ENCODE data around the gene CCR7. TPM values are rescaled to one million over a fixed set of nuclear protein-coding genes. Genes with fewer than 3 reads are reported as not detected.
A peak's percentile ranks its signal among the peaks of the same experiment; 100 is the strongest.
"Not testable (repeated sequence)": the region's sequence is repeated elsewhere in the genome, so short reads cannot be mapped to it uniquely, and the experiment has no call there.

Gene CCR7
- total RNA-seq, 2 experiments from 2014 or later: 150 to 156 TPM

DNA sequence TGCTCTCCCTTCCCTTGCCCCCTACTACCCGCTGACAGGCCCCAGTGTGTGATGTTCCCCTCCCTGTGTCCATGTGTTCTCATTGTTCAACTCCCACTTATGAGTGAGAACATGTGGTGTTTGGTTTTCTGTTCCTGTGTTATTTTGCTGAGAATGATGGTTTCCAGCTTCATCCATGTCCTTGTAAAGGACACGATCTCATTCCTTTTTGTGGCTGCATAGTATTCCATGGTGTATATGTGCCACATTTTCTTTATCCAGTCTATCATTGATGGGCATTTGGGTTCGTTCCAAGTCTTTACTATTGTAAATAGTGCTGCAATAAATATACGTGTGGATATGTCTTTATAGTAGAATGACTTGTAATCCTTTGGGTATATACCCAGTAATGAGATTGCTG, 18.8 kb downstream of the CCR7 start:
- DNase-seq; H3K36me3 Mint-ChIP-seq (ENCODE audit: low read depth); H3K27me3 Mint-ChIP-seq (ENCODE audit: low read depth); H3K9me3 Mint-ChIP-seq; H3K4me3 Mint-ChIP-seq: not testable (repeated sequence)
- CTCF ChIA-PET: interaction anchor here (2.0 to 16.6 kb wide), 5 partner anchors 13 to 70 kb away, joined by 9 to 276 read pairs (median 26); partner anchors contain the start of gene CCR7
- Mint-ChIP-seq H3K4me1 (ENCODE audit: low read depth) (peaks cover 87% of the 10 kb centered on the region), H3K27ac (peak overlapping the region; percentile 37)
- intact Hi-C loops (cut with micrococcal nuclease): loop anchor here (10.0 kb wide), 1 partner anchor 332 kb away; the partner anchor contains the start of gene WIPF2

DNA sequence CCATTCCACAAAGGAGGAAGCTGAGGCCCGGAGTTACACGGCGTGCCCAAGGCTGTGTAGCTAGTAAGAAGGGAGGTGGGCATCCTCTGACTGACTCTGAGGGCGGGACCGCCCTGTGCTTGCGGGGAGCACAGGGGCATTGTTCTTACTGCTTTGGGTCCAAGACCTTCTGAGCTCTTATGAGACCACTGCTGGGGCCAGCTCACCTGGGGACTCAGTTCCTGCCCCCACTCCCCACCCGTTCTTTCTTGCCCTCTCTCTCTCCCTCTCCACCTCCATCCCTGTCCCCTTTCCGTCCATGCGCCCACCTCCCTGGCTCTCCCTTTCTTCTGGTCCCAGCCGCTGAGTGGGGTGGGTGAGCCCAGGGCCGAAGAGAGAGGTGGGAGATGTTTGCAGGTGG, 19.6 kb downstream of the CCR7 start:
- Mint-ChIP-seq H3K27me3 (ENCODE audit: low read depth) (no peaks in the 10 kb centered on the region), H3K4me3 (no peak overlapping the region), H3K4me1 (ENCODE audit: low read depth) (peaks cover 87% of the 10 kb centered on the region), H3K36me3 (ENCODE audit: low read depth) (no peaks in the 10 kb centered on the region), H3K9me3 (no peaks in the 10 kb centered on the region), H3K27ac (no peak overlapping the region)
- intact Hi-C loops (cut with micrococcal nuclease): loop anchor here (10.0 kb wide), 1 partner anchor 331 kb away; the partner anchor contains the start of gene WIPF2
- peak; percentile 3 for DNase-seq
- CTCF ChIA-PET: interaction anchor here (1.0 to 16.6 kb wide), 3 partner anchors 12 to 75 kb away, joined by 3 to 276 read pairs (median 4); partner anchors contain the start of gene CCR7

DNA sequence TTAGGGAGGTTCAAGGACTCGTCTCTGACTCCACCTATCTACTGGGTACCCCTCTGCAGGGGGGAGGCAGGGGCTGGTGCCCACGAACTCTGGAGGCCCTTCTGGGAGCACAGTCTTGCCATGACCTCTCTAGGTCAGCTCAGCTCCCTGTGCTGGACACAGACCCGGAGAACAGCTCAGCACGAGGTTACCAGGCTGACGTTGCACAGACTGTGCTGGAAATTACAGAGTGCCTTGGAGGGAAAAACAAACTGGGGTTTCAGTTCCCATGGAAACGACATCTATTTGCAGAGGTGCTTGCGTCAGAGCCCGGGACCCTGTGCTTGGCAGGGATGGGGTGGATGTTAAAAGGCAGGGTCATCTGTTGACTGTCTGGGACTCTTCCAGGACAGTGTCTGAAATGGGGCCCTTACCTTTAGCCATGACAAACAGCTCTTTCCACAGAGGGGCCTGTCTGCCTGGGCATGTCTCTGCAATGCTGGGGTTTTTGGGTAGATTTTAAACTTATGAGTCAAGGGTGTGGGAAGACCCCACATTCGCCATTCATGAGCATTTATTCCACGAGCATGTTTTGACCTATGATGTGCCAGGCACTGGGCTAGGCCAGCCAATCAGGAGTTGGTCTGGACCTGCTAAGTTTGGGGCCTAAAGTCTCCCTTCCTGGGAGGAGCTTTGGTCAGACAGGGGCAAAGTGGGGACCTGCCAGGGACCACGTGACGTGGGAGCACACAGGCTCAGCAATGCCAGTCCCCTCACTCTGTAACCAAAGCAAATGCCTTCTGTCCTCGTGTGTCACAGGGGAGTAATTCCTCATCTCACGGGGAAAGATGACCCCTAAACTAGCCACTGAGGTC, 22.5 kb downstream of the CCR7 start:
- intact Hi-C loops (cut with micrococcal nuclease): loop anchor here (1.0 to 10.0 kb wide), 5 partner anchors 39 to 445 kb away; partner anchors contain the start of gene WIPF2
- peak; percentile 89 for DNase-seq
- CTCF ChIA-PET: interaction anchor here (1.0 to 16.6 kb wide), 6 partner anchors 10 to 180 kb away, joined by 3 to 276 read pairs (median 6); partner anchors contain the start of gene CCR7

DNA sequence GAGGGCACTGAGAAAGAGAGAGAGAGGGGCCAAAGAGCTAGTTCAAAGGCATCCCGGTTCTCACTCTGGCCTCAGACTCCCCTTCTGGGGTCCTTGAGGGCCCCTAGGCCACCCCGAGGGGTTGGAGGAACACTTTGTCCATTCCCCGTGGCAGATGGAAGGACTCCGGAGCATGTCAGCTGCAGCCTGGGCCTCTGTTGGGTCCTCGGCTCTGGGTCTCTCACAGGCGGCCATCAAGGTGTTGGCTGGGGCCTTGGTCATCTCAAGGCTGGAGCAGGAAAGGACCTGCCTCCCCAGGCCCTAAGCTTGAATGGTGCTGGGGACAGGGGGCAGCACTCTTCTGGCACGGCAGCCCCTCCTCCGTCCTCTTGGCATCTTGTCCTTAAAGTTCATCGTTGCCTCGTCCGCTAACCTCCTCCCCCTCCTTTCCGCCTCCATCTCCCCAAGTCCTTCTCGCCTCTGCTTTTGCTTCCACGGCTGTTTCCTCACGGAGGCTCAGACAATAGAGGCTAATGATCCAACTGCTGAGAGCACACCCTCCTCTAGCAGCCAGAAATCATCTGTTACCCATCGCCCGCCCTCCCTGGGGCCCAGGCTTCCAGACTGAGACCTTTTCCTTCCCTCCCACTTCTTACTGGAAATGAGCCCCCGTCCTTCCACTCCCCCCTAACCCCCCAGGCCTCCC, 23.3 kb downstream of the CCR7 start:
- Mint-ChIP-seq H3K4me3 (peak overlapping the region; percentile 66), H3K27me3 (ENCODE audit: low read depth) (no peaks in the 10 kb centered on the region), H3K27ac (peak overlapping the region; percentile 96), H3K9me3 (no peaks in the 10 kb centered on the region), H3K36me3 (ENCODE audit: low read depth) (no peaks in the 10 kb centered on the region), H3K4me1 (ENCODE audit: low read depth) (peaks cover 83% of the 10 kb centered on the region)
- intact Hi-C loops (cut with micrococcal nuclease): loop anchor here (1.0 to 10.0 kb wide), 8 partner anchors 9 to 445 kb away; partner anchors contain the start of gene WIPF2
- CTCF ChIA-PET: interaction anchor here (0.7 to 16.6 kb wide), 8 partner anchors 9 to 123 kb away, joined by 3 to 276 read pairs (median 4); partner anchors contain the start of gene CCR7
- DNase-seq: peak; percentile 56

More for the DNA sequence above, 22.5 kb downstream of the CCR7 start:
- Mint-ChIP-seq H3K36me3 (ENCODE audit: low read depth) (no peaks in the 10 kb centered on the region), H3K4me1 (ENCODE audit: low read depth) (peaks cover 83% of the 10 kb centered on the region), H3K27ac (peak overlapping the region; percentile 96), H3K4me3 (peak overlapping the region; percentile 66), H3K9me3 (no peaks in the 10 kb centered on the region), H3K27me3 (ENCODE audit: low read depth) (no peaks in the 10 kb centered on the region)

DNA sequence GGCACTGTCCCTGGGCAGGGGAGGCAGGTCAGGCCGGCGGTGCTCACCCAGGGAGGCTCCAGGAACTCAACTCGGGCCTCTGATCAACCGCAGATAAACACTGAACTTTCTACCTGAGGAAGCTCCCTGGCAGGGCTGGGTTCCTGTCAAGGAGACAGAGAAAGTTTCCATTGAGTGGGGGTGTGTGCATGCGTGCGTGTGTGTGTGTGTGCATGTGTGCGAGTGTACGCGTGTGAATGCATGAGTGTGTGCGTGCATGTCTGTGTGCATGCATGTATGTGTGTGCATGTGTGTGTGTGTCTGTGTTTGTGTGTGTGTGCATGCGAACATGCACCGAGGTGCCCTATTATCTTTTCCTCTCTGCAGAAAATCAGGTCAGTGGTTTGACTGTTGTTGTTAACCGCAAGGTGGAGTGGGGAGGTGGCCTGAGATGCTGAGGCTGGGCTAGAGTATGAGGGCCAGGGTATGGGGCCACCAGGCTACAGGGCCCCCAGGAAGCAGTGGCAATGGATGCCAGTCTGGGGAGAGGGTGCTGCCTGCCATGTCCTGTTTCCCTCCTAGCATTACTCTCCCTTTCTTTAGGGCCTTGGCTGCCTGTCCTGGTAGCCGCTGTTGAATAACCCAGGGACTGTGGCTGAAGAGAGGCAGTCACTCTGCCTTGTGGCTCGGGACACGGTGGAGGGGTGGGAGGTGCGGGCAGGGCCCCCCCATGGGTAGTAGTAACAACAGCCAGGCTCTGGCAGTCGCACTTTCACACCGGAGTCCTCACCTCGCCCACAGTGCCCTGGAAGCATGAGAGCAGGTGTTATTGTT, 24.0 kb downstream of the CCR7 start:
- Mint-ChIP-seq H3K9me3 (no peaks in the 10 kb centered on the region), H3K4me3 (peak overlapping the region; percentile 66), H3K27ac (peak overlapping the region; percentile 96), H3K4me1 (ENCODE audit: low read depth) (peaks cover 83% of the 10 kb centered on the region), H3K27me3 (ENCODE audit: low read depth) (no peaks in the 10 kb centered on the region), H3K36me3 (ENCODE audit: low read depth) (no peaks in the 10 kb centered on the region)
- CTCF ChIA-PET: interaction anchor here (0.7 to 16.6 kb wide), 12 partner anchors 8 to 123 kb away, joined by 3 to 276 read pairs (median 4); partner anchors contain the start of gene CCR7
- DNase-seq: peak; percentile 87
- intact Hi-C loops (cut with micrococcal nuclease): loop anchor here (1.0 to 10.0 kb wide), 6 partner anchors 8 to 444 kb away; partner anchors contain the start of gene WIPF2

DNA sequence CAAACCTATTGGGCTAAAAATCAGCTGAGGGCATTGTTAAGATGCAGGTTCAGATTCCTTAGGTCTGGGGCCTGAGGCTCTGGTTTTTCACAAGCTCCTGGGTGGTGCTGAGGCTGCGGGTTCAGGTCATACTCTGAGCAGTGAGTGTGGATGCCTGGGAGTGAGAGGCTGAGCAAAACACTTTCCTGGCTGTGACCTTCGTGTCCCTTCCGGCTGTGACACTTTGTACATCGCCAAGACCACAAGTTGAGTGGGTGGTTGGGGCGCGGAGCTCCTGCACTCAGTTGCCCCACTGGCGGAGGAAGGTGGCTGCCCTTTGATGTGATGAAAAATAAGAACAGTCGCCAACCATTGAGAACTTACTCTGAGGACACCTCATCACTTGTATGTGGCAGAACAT, 24.8 kb downstream of the CCR7 start:
- no peaks in the 10 kb centered on the region for H3K27me3 Mint-ChIP-seq (ENCODE audit: low read depth)
- no peaks in the 10 kb centered on the region for H3K9me3 Mint-ChIP-seq
- intact Hi-C loops (cut with micrococcal nuclease): loop anchor here (2.0 to 10.0 kb wide), 3 partner anchors 222 to 443 kb away; partner anchors contain the start of gene WIPF2
- CTCF ChIA-PET: interaction anchor here (0.6 to 16.6 kb wide), 15 partner anchors 8 to 1260 kb away, joined by 3 to 276 read pairs (median 5); partner anchors contain the start of genes CCR7 and IGFBP4
- H3K27ac Mint-ChIP-seq: peak overlapping the region; percentile 96
- H3K4me3 Mint-ChIP-seq: peak overlapping the region; percentile 66
- no peaks in the 10 kb centered on the region for H3K36me3 Mint-ChIP-seq (ENCODE audit: low read depth)
- peaks cover 86% of the 10 kb centered on the region for H3K4me1 Mint-ChIP-seq (ENCODE audit: low read depth)
- peak; percentile 89 for DNase-seq

DNA sequence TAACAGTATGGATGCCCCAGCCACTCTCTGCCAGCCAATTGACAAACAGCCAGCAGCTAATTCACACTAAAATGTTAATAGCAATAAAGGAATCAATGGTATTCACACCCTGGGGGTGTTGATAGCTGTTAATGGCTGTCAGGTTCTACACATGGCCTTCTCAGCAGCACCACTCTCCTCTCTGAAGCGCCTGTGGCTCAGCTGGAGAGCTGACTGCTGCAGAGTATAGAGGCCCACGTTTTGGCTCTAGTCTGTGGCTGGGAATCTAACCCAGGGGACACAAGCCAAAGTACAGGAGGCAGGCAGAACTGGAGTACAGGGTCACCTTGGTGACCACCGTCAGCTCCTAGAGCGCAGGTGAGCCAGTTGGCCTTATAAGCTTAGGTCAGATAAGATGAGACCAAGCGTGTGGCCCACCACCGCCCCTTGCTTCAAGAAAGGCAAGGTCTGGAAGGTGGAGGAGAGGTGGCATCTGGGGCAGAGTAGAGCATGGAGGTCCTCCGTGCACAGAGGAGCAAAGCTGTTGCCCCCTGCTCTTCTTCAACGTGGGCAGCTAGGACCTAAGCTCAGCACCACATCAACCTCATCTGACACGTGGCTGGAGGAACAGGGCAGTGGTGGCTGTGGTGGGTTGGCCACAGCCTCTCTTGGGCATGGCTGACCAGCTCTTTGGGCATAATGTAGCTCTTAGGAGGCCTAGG, 25.4 kb downstream of the CCR7 start:
- CTCF ChIA-PET: interaction anchor here (0.6 to 16.6 kb wide), 19 partner anchors 8 to 1261 kb away, joined by 3 to 276 read pairs (median 4); partner anchors contain the start of genes CCR7, IGFBP4 and TOP2A
- Mint-ChIP-seq H3K4me1 (ENCODE audit: low read depth) (peaks cover 85% of the 10 kb centered on the region), H3K27ac (peak overlapping the region; percentile 96), H3K27me3 (ENCODE audit: low read depth) (no peaks in the 10 kb centered on the region), H3K9me3 (no peaks in the 10 kb centered on the region), H3K4me3 (peak overlapping the region; percentile 19), H3K36me3 (ENCODE audit: low read depth) (no peaks in the 10 kb centered on the region)
- intact Hi-C loops (cut with micrococcal nuclease): loop anchor here (2.0 to 10.0 kb wide), 3 partner anchors 221 to 443 kb away; partner anchors contain the start of gene WIPF2
- DNase-seq: peak; percentile 16

DNA sequence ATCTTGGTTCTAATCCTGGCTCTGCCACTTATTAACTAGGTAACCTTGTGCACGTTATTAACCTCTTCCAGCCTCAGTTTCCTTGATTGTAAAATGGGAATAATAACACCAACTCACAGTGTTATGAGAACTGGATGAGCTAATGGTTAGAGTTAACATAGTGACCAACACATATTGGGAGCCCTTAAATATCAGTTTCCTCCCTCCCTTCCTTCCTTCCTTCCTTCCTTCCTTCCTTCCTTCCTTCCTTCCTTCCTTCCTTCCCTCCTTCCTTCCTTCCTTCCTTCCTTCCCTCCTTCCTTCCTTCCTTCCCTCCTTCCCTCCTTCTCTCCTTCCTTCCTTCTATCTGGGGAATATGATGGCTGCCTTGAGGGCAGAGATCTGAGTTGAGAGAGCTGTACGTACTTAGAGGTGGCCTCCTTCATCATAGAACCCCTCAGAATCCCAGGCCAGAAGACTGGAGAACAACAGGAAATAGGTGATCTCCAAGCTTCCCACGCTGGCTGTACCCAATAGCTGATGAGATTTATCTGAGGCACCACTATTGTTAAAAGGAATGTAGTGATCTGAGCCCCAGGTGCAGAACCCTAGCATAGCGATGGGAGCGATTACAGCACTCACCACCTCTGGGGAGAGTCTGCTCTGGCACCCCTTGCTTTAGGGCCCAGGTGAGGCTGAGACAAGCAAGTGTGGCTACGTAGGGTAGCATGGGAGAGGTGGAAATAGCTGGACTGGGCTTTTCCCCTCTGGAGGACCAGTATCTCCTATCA, 26.2 kb downstream of the CCR7 start:
- intact Hi-C loops (cut with micrococcal nuclease): no loop called here
- Mint-ChIP-seq H3K27ac (peak overlapping the region; percentile 15), H3K27me3 (ENCODE audit: low read depth) (no peaks in the 10 kb centered on the region), H3K4me1 (ENCODE audit: low read depth) (peaks cover 90% of the 10 kb centered on the region), H3K36me3 (ENCODE audit: low read depth) (no peaks in the 10 kb centered on the region), H3K4me3 (no peak overlapping the region), H3K9me3 (no peaks in the 10 kb centered on the region)
- CTCF ChIA-PET: interaction anchor here (0.6 to 16.6 kb wide), 16 partner anchors 10 to 1010 kb away, joined by 3 to 276 read pairs (median 4); partner anchors contain the start of genes CCR7, IGFBP4 and TOP2A
- DNase-seq: peak; percentile 18

DNA sequence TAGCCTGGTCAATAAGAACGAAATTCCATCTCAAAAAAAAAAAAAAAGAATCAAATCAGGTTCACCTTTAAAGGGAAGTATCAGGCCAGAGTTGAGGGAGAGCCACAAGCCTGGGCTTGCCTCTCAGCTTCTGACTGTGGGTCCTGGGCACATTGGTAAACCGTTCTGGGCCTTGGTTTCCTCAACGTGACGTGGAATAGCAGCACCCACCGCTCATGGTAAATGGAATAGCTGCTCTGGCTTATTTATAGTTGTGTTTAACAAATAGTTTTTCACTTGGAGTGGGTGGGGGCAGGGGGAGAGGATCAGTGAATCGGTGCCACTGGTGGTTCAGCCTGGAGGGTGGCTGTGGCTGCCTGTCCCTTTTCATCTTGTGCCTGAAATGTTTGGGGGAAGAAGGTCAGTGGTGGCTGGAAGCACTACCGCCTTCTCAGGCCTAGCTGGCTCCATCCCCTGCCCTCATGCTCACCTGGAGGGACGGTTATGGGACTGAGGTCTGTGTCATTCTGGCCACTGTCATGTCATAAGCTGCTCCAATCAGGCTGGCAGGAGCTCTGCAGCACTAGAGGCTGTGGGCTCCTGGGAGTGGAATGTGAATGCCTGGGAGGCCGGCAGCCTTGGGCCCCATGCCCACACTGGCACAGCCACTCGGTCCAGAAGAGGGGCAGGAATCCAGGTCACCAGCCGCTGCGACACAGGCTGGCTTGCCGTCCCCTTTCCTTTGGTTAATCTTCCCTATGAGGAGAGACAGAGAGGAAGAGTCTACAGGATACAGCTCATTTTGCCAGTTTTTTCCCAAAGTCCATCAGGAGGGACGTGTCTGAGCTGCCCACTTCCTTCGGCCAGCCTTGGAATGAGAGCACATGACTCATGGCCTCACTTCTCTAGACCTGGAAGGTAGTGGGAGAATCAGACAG, 27.0 kb downstream of the CCR7 start:
- Mint-ChIP-seq H3K9me3 (no peaks in the 10 kb centered on the region), H3K4me1 (ENCODE audit: low read depth) (peaks cover 90% of the 10 kb centered on the region), H3K27ac (peak overlapping the region; percentile 36), H3K36me3 (ENCODE audit: low read depth) (no peaks in the 10 kb centered on the region), H3K27me3 (ENCODE audit: low read depth) (no peaks in the 10 kb centered on the region), H3K4me3 (no peak overlapping the region)
- no peak for DNase-seq
- intact Hi-C loops (cut with micrococcal nuclease): no loop called here
- CTCF ChIA-PET: interaction anchor here (0.9 to 16.6 kb wide), 12 partner anchors 11 to 183 kb away, joined by 3 to 276 read pairs (median 4); partner anchors contain the start of genes CCR7 and TOP2A

Data from activated naive CD4-positive, alpha-beta T cell treated with anti-CD3 and anti-CD28 coated beads for 36 hours (primary cell).